Measurements from ENCODE around the gene INAVA. TPM values are rescaled to one million over a fixed set of nuclear protein-coding genes. Genes with fewer than 3 reads are reported as not detected.

Gene INAVA
- total and polyA plus RNA-seq, 12 donors: 0.03 to 0.46 (median 0.22) TPM; not detected in 6

- H3K36me3 ChIP-seq (replicated peaks in 1 of 2): no peaks in the 10 kb centered on the region
- H3K4me1 ChIP-seq (replicated peaks in 1 of 2): no peaks in the 10 kb centered on the region
- H3K27ac ChIP-seq: no peak overlapping the region
- WGBS, 4 donors: 90 to 97% (median 97%) methylated on average over 2 to 3 of the region's 3 CpGs
- H3K9me3 ChIP-seq (replicated peaks in 1 of 3): no peaks in the 10 kb centered on the region
- intact Hi-C loops (cut with DNase I): no loop called here
- H3K27me3 ChIP-seq: no peaks in the 10 kb centered on the region
- no peak for DNase-seq
- no peak overlapping the region for H3K4me3 ChIP-seq
- TF ChIP-seq POLR2A (IDR thresholded peaks at IDR 0.05) (no peak), CTCF (IDR thresholded peaks at IDR 0.05) (no peak)
Measured at GRCh38 chr1:200918006-200918405, 23.3 kb downstream of the INAVA start.

- Histone ChIP-seq H3K4me3 (no peak overlapping the region), H3K27me3 (no peaks in the 10 kb centered on the region), H3K27ac (no peak overlapping the region), H3K9me3 (replicated peaks in 1 of 3) (no peaks in the 10 kb centered on the region), H3K36me3 (replicated peaks in 1 of 2) (no peaks in the 10 kb centered on the region), H3K4me1 (replicated peaks in 1 of 2) (no peaks in the 10 kb centered on the region)
- TF ChIP-seq POLR2A (IDR thresholded peaks at IDR 0.05): no peak
- TF ChIP-seq CTCF (IDR thresholded peaks at IDR 0.05): no peak
- intact Hi-C loops (cut with DNase I): no loop called here
- no peak for DNase-seq
- WGBS, 4 donors: 79 to 91% (median 82%) methylated on average over 2 of the region's 2 CpGs
Measured at GRCh38 chr1:200919386-200919785, 24.7 kb downstream of the INAVA start.

GRCh38 chr1:200921571-200922110 is 26.9 kb downstream of the INAVA start:
- Histone ChIP-seq H3K27ac (no peak overlapping the region), H3K9me3 (replicated peaks in 1 of 3) (no peaks in the 10 kb centered on the region), H3K27me3 (no peaks in the 10 kb centered on the region), H3K4me3 (no peak overlapping the region), H3K36me3 (replicated peaks in 1 of 2) (no peaks in the 10 kb centered on the region), H3K4me1 (replicated peaks in 1 of 2) (no peaks in the 10 kb centered on the region)
- intact Hi-C loops (cut with DNase I): no loop called here
- WGBS, 4 donors: 82 to 86% (median 84%) methylated on average over 9 of the region's 9 CpGs
- no peak for DNase-seq
- no peak for TF ChIP-seq POLR2A (IDR thresholded peaks at IDR 0.05)
- no peak for TF ChIP-seq CTCF (IDR thresholded peaks at IDR 0.05)

GRCh38 chr1:200922406-200922805 is 27.7 kb downstream of the INAVA start:
- intact Hi-C loops (cut with DNase I): no loop called here
- no peak overlapping the region for H3K27ac ChIP-seq
- no peaks in the 10 kb centered on the region for H3K27me3 ChIP-seq
- no peak overlapping the region for H3K4me3 ChIP-seq
- H3K9me3 ChIP-seq (replicated peaks in 1 of 3): no peaks in the 10 kb centered on the region
- no peaks in the 10 kb centered on the region for H3K36me3 ChIP-seq (replicated peaks in 1 of 2)
- WGBS, 4 donors: 71 to 83% (median 78%) methylated on average over 2 of the region's 2 CpGs
- DNase-seq: no peak
- TF ChIP-seq POLR2A (IDR thresholded peaks at IDR 0.05): no peak
- TF ChIP-seq CTCF (IDR thresholded peaks at IDR 0.05): no peak
- no peaks in the 10 kb centered on the region for H3K4me1 ChIP-seq (replicated peaks in 1 of 2)

Data from adrenal gland (tissue), 12 donors.